Kidney epithelial cell (primary cell): ENCODE data around the gene SUGCT. TPM values are rescaled to one million over a fixed set of nuclear protein-coding genes. Genes with fewer than 3 reads are reported as not detected.
A peak's percentile ranks its signal among the peaks of the same experiment; 100 is the strongest.

Source experiments
- DNase-seq: peaks from one replicate; pipeline ENCODE4 v3.0.0-alpha.2; 2010; ENCODE audit warnings: low read depth
- H3K27me3 ChIP-seq: 2 replicates; pipeline ENCODE4 v1.6.0; 2011; ENCODE audit warnings: low read length; ENCODE audit not compliant: control insufficient read depth, insufficient read depth
- H3K36me3 ChIP-seq: 2 replicates; pipeline ENCODE4 v1.5.1; 2011; ENCODE audit warnings: low read length; ENCODE audit not compliant: control insufficient read depth, insufficient read depth
- H3K4me3 ChIP-seq: 2 replicates; pipeline ENCODE4 v1.5.1; 2011; ENCODE audit warnings: low read depth, mild to moderate bottlenecking, control low read depth, low read length
- CTCF ChIP-seq: IDR thresholded peaks from 2 replicates; pipeline ENCODE4 v1.5.1; 2011; ENCODE audit warnings: mild to moderate bottlenecking, moderate library complexity, low read length, control low read depth, inconsistent platforms; ENCODE audit not compliant: insufficient read depth, poor library complexity, severe bottlenecking
- total RNA-seq: library from RNA; depleted of rRNA; stranded (reverse); fragments of >200 nt; gene quantifications from 2 replicates; pipeline ENCODE4 v1.2.3, GENCODE V29; 2015

Gene SUGCT
- total RNA-seq, 1 donor from 2014 or later = 4.0 TPM

GRCh38 chr7:40549372-40550039 is 414.7 kb downstream of the SUGCT start:
- Histone ChIP-seq H3K27me3 (no peaks in the 10 kb centered on the region), H3K4me3 (no peak overlapping the region), H3K36me3 (no peaks in the 10 kb centered on the region)
- no peak for TF ChIP-seq CTCF
- no peak for DNase-seq

GRCh38 chr7:40551685-40552576 is 417.1 kb downstream of the SUGCT start:
- Histone ChIP-seq H3K27me3 (no peaks in the 10 kb centered on the region), H3K36me3 (no peaks in the 10 kb centered on the region), H3K4me3 (no peak overlapping the region)
- TF ChIP-seq CTCF = no peak
- peak; percentile 16 for DNase-seq

GRCh38 chr7:40560672-40561071 is 425.9 kb downstream of the SUGCT start:
- no peaks in the 10 kb centered on the region for H3K27me3 ChIP-seq
- no peak for DNase-seq
- TF ChIP-seq CTCF = no peak

GRCh38 chr7:40566879-40567278 is 432.1 kb downstream of the SUGCT start:
- Histone ChIP-seq H3K36me3 (no peaks in the 10 kb centered on the region), H3K4me3 (no peak overlapping the region), H3K27me3 (no peaks in the 10 kb centered on the region)
- TF ChIP-seq CTCF = no peak
- DNase-seq = no peak

More at GRCh38 chr7:40560672-40561071, 425.9 kb downstream of the SUGCT start:
- no peaks in the 10 kb centered on the region for H3K36me3 ChIP-seq
- no peak overlapping the region for H3K4me3 ChIP-seq

- DNase-seq = no peak
- no peak overlapping the region for H3K4me3 ChIP-seq
- TF ChIP-seq CTCF = no peak
- H3K27me3 ChIP-seq = no peaks in the 10 kb centered on the region
- H3K36me3 ChIP-seq = no peaks in the 10 kb centered on the region
Observed at GRCh38 chr7:40569326-40569725, 434.5 kb downstream of the SUGCT start.

GRCh38 chr7:40570223-40570622 is 435.4 kb downstream of the SUGCT start:
- no peaks in the 10 kb centered on the region for H3K36me3 ChIP-seq
- no peak overlapping the region for H3K4me3 ChIP-seq
- no peaks in the 10 kb centered on the region for H3K27me3 ChIP-seq
- DNase-seq = no peak
- TF ChIP-seq CTCF = no peak
